A549 (cell line): ENCODE data around the gene GATA2. TPM values are rescaled to one million over a fixed set of nuclear protein-coding genes. Genes with fewer than 3 reads are reported as not detected.

Experiments
- ATAC-seq, 2 experiments: fragments of 200-7000 bp in 1 of 2; fragments of >200 bp in 1 of 2; cut with Nextera tagmentation in 1 of 2; cut with Tn5 transposase in 1 of 2; 3 replicates each; pipeline versions ENCODE4 v1.8.0 to v1.9.1; 2018 to 2020; ENCODE audit warnings: mild to moderate bottlenecking in 1 of 2, moderate library complexity in 1 of 2
- CTCF ChIA-PET: fragments of 300-600 bp; sonication (Branson Sonifier 250); formaldehyde crosslinking; extraction: SDS; loops from one replicate; lab custom pipeline; 2021; ENCODE audit warnings: antibody characterized with exemption, inconsistent platforms; lab: Yijun Ruan, JAX
- POLR2A ChIA-PET: fragments of 350-600 bp; formaldehyde crosslinking; extraction: SDS; loops from one replicate; lab custom pipeline; 2021; ENCODE audit warnings: antibody characterized with exemption, inconsistent platforms; lab: Yijun Ruan, JAX
- DNase-seq, 2 experiments: peaks; one replicate each; pipeline versions ENCODE4 v3.0.0 to v3.0.0-alpha.2; 2011 to 2016; ENCODE audit warnings: low read depth in 1 of 2, low spot score in 1 of 2
- FAIRE-seq: peaks from 2 replicates; lab custom pipeline; 2011; peaks lifted over from hg19 to GRCh38; lab: Jason Lieb, UNC
- H3K27ac ChIP-seq, 2 experiments: fragments of >200 bp; sonication (Bioruptor Twin); formaldehyde crosslinking; 3 replicates each; pipeline ENCODE4 v1.5.1; 2016 to 2017
- H3K4me1 ChIP-seq: fragments of >200 bp; sonication (Bioruptor Twin); formaldehyde crosslinking; 3 replicates; pipeline ENCODE4 v1.6.1; 2016
- H3K4me2 ChIP-seq: fragments of >200 bp; sonication (Bioruptor Twin); formaldehyde crosslinking; 3 replicates; pipeline ENCODE4 v1.6.1; 2016
- H3K4me3 ChIP-seq: fragments of >200 bp; sonication (Bioruptor Twin); formaldehyde crosslinking; 3 replicates; pipeline ENCODE4 v1.5.1; 2016
- H3K9me3 ChIP-seq: fragments of >200 bp; sonication (Bioruptor Twin); formaldehyde crosslinking; 3 replicates; pipeline ENCODE4 v1.6.1; 2016
- CBX2 ChIP-seq: fragments of 200-600 bp; sonication (generic); IDR thresholded peaks from 2 replicates; pipeline ENCODE4 v1.6.1; 2016; ENCODE audit warnings: low read depth, mild to moderate bottlenecking, borderline replicate concordance
- CHD2 ChIP-seq: fragments of 150-350 bp; IDR thresholded peaks from 2 replicates; pipeline ENCODE4 v1.6.1; 2014; ENCODE audit warnings: low read length; ENCODE audit not compliant: partially characterized antibody
- E2F6 ChIP-seq: IDR thresholded peaks from 2 replicates; pipeline ENCODE4 v1.6.1; 2012; ENCODE audit warnings: low read depth, borderline replicate concordance
- ELK1 ChIP-seq: fragments of 150-350 bp; IDR thresholded peaks from 2 replicates; pipeline ENCODE4 v1.6.1; 2014; ENCODE audit warnings: low read depth, mild to moderate bottlenecking, low read length
- HOXA7 ChIP-seq: fragments of 250-450 bp; sonication (Bioruptor Pico); IDR thresholded peaks from 2 replicates; pipeline ENCODE4 v1.5.0; 2020; ENCODE audit warnings: mild to moderate bottlenecking, moderate library complexity
- HOXB13 ChIP-seq: fragments of 250-450 bp; sonication (Bioruptor Pico); IDR thresholded peaks from 2 replicates; pipeline ENCODE4 v1.5.0; 2020; ENCODE audit warnings: low read depth, mild to moderate bottlenecking, moderate library complexity
- MAX ChIP-seq: IDR thresholded peaks from 2 replicates; pipeline ENCODE4 v1.6.1; 2012
- NR3C1 ChIP-seq: fragments of >200 bp; sonication (Bioruptor Twin); formaldehyde crosslinking; IDR thresholded peaks from 3 replicates; pipeline ENCODE4 v1.6.1; 2017
- PBX3 ChIP-seq: IDR thresholded peaks from 2 replicates; pipeline ENCODE4 v1.6.1; 2012
- PHF8 ChIP-seq: fragments of 200-600 bp; sonication (generic); IDR thresholded peaks from 2 replicates; pipeline ENCODE4 v1.6.1; 2016; ENCODE audit warnings: low read depth, mild to moderate bottlenecking, antibody characterized with exemption, moderate library complexity, borderline replicate concordance
- SMC3 ChIP-seq: fragments of >200 bp; sonication (Bioruptor Twin); formaldehyde crosslinking; IDR thresholded peaks from 3 replicates; pipeline ENCODE4 v1.6.1; 2018; ENCODE audit warnings: inconsistent platforms
- SREBF2 ChIP-seq: fragments of 450-650 bp; IDR thresholded peaks from 2 replicates; pipeline ENCODE4 v1.6.1; 2014; ENCODE audit warnings: mild to moderate bottlenecking, moderate library complexity
- USF2 ChIP-seq: fragments of 450-650 bp; IDR thresholded peaks from 2 replicates; pipeline ENCODE4 v1.6.1; 2014; ENCODE audit warnings: antibody characterized with exemption
- ZFP36 ChIP-seq: fragments of 450-650 bp; IDR thresholded peaks from 2 replicates; pipeline ENCODE4 v1.6.1; 2014; ENCODE audit warnings: borderline replicate concordance; ENCODE audit not compliant: partially characterized antibody
- ZNF302 ChIP-seq: fragments of 250-450 bp; sonication (Bioruptor Pico); IDR thresholded peaks from 2 replicates; pipeline ENCODE4 v1.9.0; 2021; ENCODE audit warnings: inconsistent platforms, mild to moderate bottlenecking, moderate library complexity
- WGBS: methylation state at CpG from one replicate; pipeline ENCODE4 v1.1.6; 2017; ENCODE audit errors: missing lambda C conversion rate; 5-methylcytosine and 5-hydroxymethylcytosine counted together
- polyA plus RNA-seq, 4 experiments: library from polyadenylated mRNA; depleted of rRNA in 3 of 4; stranded (reverse); fragments of >200 nt; fragmentation: RNase III in 1 of 4; extraction: RNeasy Plus Mini Kit Qiagen cat#74134 plus additional on column Dnase treatment in 1 of 4; gene quantifications; 2 replicates in 3 of 4; 3 replicates in 1 of 4; pipeline ENCODE4 v1.2.3, GENCODE V29; 2011 to 2017

GATA2 gene
- polyA plus RNA-seq, 2 of the 4 experiments (the other 2 are of a cell fraction) = 0.68 to 4.9 TPM

- ChIA-PET CTCF (no interaction called here), POLR2A (no interaction called here)
- no peak for DNase-seq
- H3K27ac ChIP-seq = no peak overlapping the region
- H3K4me2 ChIP-seq = no peak overlapping the region
- peaks cover 2% of the 10 kb centered on the region; the same call in 1 of the 3 replicates for H3K4me1 ChIP-seq
- FAIRE-seq = no peak
- no peak for TF ChIP-seq ELK1
- TF ChIP-seq CBX2 = no peak
- TF ChIP-seq, all 56 proteins: peak for 0
- 83% methylated on average over 5 of the region's 13 CpGs for WGBS
- no peak for ATAC-seq
- Histone ChIP-seq H3K9me3 (no peaks in the 10 kb centered on the region), H3K4me3 (no peak overlapping the region)
Observed at GRCh38 chr3:128493570-128494366, 767 bp upstream of the GATA2 start.

GRCh38 chr3:128491941-128492670, 895 bp downstream of the GATA2 start:
- POLR2A ChIA-PET = no interaction called here
- DNase-seq (no peak), FAIRE-seq (no peak), ATAC-seq (no peak)
- CTCF ChIA-PET = no interaction called here
- WGBS = 87% methylated on average over 38 of the region's 70 CpGs
- H3K9me3 ChIP-seq = no peaks in the 10 kb centered on the region
- H3K4me1 ChIP-seq = peaks cover 6% of the 10 kb centered on the region; the same call in 2 of the 3 replicates
- no peak overlapping the region for H3K4me2 ChIP-seq
- no peak overlapping the region for H3K27ac ChIP-seq
- no peak overlapping the region for H3K4me3 ChIP-seq
- TF ChIP-seq CHD2 = no peak
- TF ChIP-seq ZFP36 = no peak
- no peak for TF ChIP-seq HOXA7 (CRISPR knock-in tag)
- no peak for TF ChIP-seq ZNF302 (CRISPR knock-in tag)
- TF ChIP-seq MAX = no peak
- TF ChIP-seq USF2 = no peak
- no peak for TF ChIP-seq NR3C1
- no peak for TF ChIP-seq SMC3
- TF ChIP-seq ELK1 = no peak
- TF ChIP-seq HOXB13 (CRISPR knock-in tag) = no peak
- TF ChIP-seq E2F6 = no peak

- Histone ChIP-seq H3K4me2 (no peak overlapping the region), H3K4me1 (peaks cover 6% of the 10 kb centered on the region; the same call in 2 of the 3 replicates), H3K4me3 (no peak overlapping the region), H3K9me3 (no peaks in the 10 kb centered on the region), H3K27ac (no peak overlapping the region)
- POLR2A ChIA-PET = no interaction called here
- CTCF ChIA-PET = no interaction called here
- WGBS = 89% methylated on average over 12 of the region's 19 CpGs
- ATAC-seq = no peak
- TF ChIP-seq ELK1 = no peak
- TF ChIP-seq PHF8 = no peak
- TF ChIP-seq SREBF2 = no peak
- TF ChIP-seq PBX3 = no peak
- DNase-seq = no peak
- FAIRE-seq = no peak
Observed at GRCh38 chr3:128491691-128491940, 1.4 kb downstream of the GATA2 start.
